HEK293T (cell line): ENCODE measurements around the gene ANO7.

Experiments
- ELF4 ChIP-seq: fragments of 450-650 bp; IDR thresholded peaks from 2 replicates; pipeline ENCODE4 v1.6.1; 2017; ENCODE audit warnings: antibody characterized with exemption
- FOXA1 ChIP-seq: fragments of 450-650 bp; IDR thresholded peaks from 2 replicates; pipeline ENCODE4 v1.6.1; 2016; ENCODE audit warnings: mild to moderate bottlenecking
- FOXK2 ChIP-seq: fragments of 450-650 bp; IDR thresholded peaks from 2 replicates; pipeline ENCODE4 v1.6.1; 2016; ENCODE audit warnings: mild to moderate bottlenecking
- NFRKB ChIP-seq: fragments of 450-650 bp; IDR thresholded peaks from 2 replicates; pipeline ENCODE4 v1.6.1; 2016; ENCODE audit warnings: mild to moderate bottlenecking, moderate library complexity
- SP1 ChIP-seq: fragments of 450-650 bp; IDR thresholded peaks from 2 replicates; pipeline ENCODE4 v1.6.1; 2017
- SUZ12 ChIP-seq: fragments of 450-650 bp; IDR thresholded peaks from 2 replicates; pipeline ENCODE4 v1.6.1; 2016; ENCODE audit warnings: mild to moderate bottlenecking

DNA sequence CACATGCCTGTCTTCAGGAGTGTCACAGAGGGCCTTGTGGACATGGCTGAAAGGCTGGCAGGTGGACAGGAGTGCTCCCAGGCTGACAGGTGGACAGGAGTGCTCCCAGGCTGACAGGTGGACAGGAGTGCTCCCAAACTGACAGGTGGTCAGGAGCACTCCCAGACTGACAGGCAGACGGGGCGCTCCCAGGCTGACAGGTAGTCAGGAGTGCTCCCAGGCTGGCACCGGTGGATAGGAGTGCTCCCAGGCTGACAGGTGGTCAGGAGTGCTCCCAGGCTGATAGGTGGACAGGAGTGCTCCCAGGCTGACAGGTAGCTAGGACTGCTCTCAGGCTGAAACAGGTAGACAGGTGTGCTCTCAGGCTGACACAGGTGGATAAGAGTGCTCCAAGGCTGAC lies 16.6 kb downstream of the ANO7 start:
- no peak for TF ChIP-seq SP1
- TF ChIP-seq NFRKB = no peak
- TF ChIP-seq SUZ12 = no peak
- TF ChIP-seq FOXA1 = no peak
- TF ChIP-seq FOXK2 = no peak
- no peak for TF ChIP-seq ELF4
